HAP-1 (cell line): Measurements from ENCODE around the gene ARF6.
"Not testable (repeated sequence)": the region's sequence is repeated elsewhere in the genome, so short reads cannot be mapped to it uniquely, and the experiment has no call there.

Experiments
- DNase-seq, 2 experiments: peaks; one replicate each; pipeline ENCODE4 v3.0.0-alpha.2; 2016 to 2020; ENCODE audit warnings: low spot score in 2 of 2
- H3K27me3 ChIP-seq: fragments of 250-450 bp; sonication (Bioruptor Pico); 2 replicates; pipeline ENCODE4 v1.5.1; 2020; ENCODE audit warnings: low read depth, mild to moderate bottlenecking, moderate library complexity
- H3K36me3 ChIP-seq: fragments of 250-450 bp; sonication (Bioruptor Pico); replicated peaks from 2 replicates; pipeline ENCODE4 v1.5.1; 2020; ENCODE audit warnings: mild to moderate bottlenecking
- H3K4me1 ChIP-seq: fragments of 250-450 bp; sonication (Bioruptor Pico); 2 replicates; pipeline ENCODE4 v1.5.1; 2020; ENCODE audit warnings: mild to moderate bottlenecking
- H3K4me3 ChIP-seq: fragments of 250-450 bp; sonication (Bioruptor Pico); 2 replicates; pipeline ENCODE4 v1.5.1; 2020; ENCODE audit warnings: mild to moderate bottlenecking, moderate library complexity
- H3K9me3 ChIP-seq: fragments of 250-450 bp; sonication (Bioruptor Pico); 2 replicates; pipeline ENCODE4 v1.5.1; 2020; ENCODE audit warnings: mild to moderate bottlenecking, moderate library complexity
- in situ Hi-C: fragments of 300-500 bp; cut with MboI; formaldehyde crosslinking; loops from 3 replicates; pipeline ENCODE4 v1.14.3; 2020; ENCODE audit warnings: low sequenced_read_pairs, inconsistent platforms, mixed read lengths

ARF6 gene

DNA sequence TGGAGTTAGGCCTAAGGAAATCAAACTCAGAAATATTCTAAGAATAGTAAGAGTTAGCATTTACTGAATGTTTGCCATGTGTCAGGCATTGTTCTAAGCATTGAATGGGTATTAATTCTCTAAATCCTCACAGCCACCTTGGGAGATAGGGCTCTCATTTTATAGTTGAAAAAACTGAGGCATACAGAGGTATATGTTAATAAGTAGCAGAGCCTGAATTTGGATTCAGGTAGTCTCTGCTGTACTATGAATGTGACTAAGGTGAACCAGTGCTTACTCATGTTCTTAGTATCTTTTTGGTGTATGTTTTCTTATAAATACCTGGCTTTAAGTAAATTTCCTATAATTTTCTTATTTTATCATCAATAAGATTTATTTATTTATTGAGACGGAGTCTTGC is 8.1 kb downstream of the ARF6 start:
- no peaks in the 10 kb centered on the region for H3K36me3 ChIP-seq
- H3K4me3 ChIP-seq: no peak overlapping the region
- no peaks in the 10 kb centered on the region for H3K27me3 ChIP-seq
- H3K4me1 ChIP-seq: peaks cover 24% of the 10 kb centered on the region
- H3K9me3 ChIP-seq: no peaks in the 10 kb centered on the region
- no peak for DNase-seq
- in situ Hi-C loops: no loop called here

DNA sequence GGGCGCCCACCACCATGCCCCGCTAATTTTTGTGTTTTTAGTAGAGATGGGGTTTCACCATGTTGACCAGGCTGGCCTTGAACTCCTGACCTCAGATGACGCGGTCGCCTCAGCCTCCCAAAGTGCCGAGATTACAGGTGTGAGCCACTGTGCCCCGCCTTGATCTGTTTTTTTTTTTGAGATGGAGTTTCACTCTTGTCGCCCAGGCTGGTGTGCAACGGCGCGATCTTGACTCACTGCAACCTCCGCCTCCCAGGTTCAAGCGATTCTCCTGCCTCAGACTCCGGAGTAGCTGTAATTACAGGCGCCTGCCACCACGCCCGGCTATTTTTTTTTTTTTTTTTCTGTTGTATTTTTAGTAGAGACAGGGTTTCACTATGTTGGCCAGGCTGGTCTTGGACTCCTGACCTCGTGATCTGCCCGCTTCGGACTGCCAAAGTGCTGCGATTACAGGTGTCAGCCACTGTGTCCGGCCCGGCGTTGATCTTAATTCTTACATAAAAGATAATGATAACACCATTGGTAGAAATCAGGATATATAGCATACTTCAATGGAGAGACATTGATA is 9.9 kb downstream of the ARF6 start:
- H3K27me3 ChIP-seq, in situ Hi-C loops, DNase-seq, H3K9me3 ChIP-seq, H3K4me3 ChIP-seq, H3K36me3 ChIP-seq: not testable (repeated sequence)
- H3K4me1 ChIP-seq: peaks cover 10% of the 10 kb centered on the region; the same call in 1 of the 2 replicates

DNA sequence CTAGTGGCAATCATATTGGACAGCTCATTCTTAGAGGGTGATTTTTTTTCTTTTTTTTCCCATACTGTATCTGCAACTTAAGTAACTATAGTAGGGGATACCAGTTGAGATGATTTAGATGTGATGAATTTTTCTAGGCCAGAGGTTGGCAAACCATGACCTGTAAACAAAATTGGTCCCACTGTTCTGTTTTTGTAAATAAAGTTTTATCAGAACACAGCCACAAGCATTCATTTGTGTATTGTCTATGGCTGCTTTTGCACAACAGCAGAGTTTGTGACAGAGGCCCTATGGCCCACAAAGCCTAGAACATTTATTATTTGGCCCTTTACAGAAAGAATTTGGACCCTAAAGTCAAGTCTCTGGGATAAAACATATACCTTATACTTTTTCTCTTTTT is 11.4 kb downstream of the ARF6 start:
- Histone ChIP-seq H3K4me1 (no peaks in the 10 kb centered on the region), H3K36me3 (no peaks in the 10 kb centered on the region), H3K27me3 (no peaks in the 10 kb centered on the region), H3K9me3 (no peaks in the 10 kb centered on the region), H3K4me3 (no peak overlapping the region)
- no peak for DNase-seq
- in situ Hi-C loops: no loop called here

DNA sequence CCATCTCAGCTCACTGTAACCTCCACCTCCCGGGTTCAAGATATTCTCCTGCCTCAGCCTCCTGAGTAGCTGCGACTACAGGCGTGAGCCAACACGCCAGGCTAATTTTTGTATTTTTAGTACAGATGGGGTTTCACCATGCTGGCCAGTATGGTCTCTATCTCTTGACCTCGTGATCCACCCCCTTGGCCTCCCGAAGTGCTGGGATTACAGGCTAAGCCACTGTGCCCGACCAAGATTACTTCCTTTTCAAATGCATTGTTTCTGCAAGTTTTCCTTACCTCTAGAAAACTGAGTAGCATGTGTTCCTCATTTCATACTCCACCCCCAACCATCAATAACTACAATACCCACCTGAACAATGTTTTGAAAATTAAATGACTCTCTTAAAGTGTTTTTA is 13.1 kb downstream of the ARF6 start:
- H3K4me1 ChIP-seq: no peaks in the 10 kb centered on the region
- H3K9me3 ChIP-seq: no peaks in the 10 kb centered on the region
- DNase-seq: no peak
- no peaks in the 10 kb centered on the region for H3K36me3 ChIP-seq
- in situ Hi-C loops: no loop called here
- no peak overlapping the region for H3K4me3 ChIP-seq
- no peaks in the 10 kb centered on the region for H3K27me3 ChIP-seq

DNA sequence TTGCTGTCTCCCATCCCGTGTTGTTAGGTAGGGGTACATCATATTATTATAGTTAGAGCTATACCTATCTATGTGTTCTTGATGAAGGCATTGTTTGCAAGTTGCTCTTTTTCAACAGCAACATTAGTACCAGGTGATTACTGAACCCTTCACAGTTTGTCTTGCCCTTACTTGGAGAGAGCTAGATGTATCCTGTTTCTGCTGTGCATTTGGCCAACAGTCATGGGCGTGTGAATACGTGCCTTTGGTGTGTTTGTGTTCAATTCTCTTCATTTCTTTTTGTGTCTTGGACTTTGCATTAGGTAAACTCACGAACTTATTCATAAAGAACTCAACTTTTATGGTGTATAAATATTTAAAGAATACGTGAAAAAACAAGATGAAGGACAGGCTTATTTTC is 14.3 kb downstream of the ARF6 start:
- DNase-seq: no peak
- H3K4me1 ChIP-seq: peaks cover 6% of the 10 kb centered on the region
- H3K9me3 ChIP-seq: no peaks in the 10 kb centered on the region
- no peaks in the 10 kb centered on the region for H3K27me3 ChIP-seq
- in situ Hi-C loops: no loop called here
- H3K4me3 ChIP-seq: no peak overlapping the region
- no peaks in the 10 kb centered on the region for H3K36me3 ChIP-seq

DNA sequence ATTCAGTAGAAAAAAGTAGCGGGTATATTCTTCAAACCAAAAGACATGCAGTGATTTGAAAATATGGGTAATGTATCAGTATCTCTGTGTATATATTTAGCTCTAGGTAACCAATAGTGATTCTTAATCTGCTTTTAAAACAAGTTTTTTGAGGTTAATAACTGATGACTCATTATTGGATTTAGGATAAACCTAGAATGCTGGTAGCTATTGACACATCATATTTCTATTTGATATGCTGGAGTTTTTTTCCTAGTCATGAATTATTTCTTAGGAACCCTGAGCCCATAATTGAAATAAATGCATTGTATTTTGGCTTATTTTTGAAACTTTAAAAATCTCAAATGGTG is 15.5 kb downstream of the ARF6 start:
- no peak for DNase-seq
- H3K4me1 ChIP-seq: peaks cover 6% of the 10 kb centered on the region
- H3K4me3 ChIP-seq: no peak overlapping the region
- H3K9me3 ChIP-seq: no peaks in the 10 kb centered on the region
- no peaks in the 10 kb centered on the region for H3K36me3 ChIP-seq
- no peaks in the 10 kb centered on the region for H3K27me3 ChIP-seq
- in situ Hi-C loops: no loop called here

DNA sequence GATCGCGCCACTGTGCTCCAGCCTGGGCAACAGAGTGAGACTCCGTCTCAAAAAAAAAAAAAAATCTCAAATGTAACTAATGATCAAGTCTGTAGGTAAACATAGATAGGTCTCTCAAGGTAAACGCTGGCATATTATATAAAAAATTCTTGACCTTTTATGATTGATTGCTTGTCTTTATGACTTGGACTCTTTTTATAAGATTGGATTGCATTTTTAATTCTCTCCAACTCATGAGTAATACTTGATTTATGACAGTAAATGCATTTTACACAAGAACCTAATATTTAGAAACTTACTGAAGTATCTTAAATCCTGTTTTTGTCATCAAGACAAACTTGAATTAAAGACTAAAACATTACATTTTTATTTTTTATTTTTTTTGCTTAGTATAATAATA is 16.1 kb downstream of the ARF6 start:
- DNase-seq: no peak
- Histone ChIP-seq H3K9me3 (no peaks in the 10 kb centered on the region), H3K27me3 (no peaks in the 10 kb centered on the region), H3K4me1 (peaks cover 6% of the 10 kb centered on the region), H3K4me3 (no peak overlapping the region), H3K36me3 (no peaks in the 10 kb centered on the region)
- in situ Hi-C loops: no loop called here

DNA sequence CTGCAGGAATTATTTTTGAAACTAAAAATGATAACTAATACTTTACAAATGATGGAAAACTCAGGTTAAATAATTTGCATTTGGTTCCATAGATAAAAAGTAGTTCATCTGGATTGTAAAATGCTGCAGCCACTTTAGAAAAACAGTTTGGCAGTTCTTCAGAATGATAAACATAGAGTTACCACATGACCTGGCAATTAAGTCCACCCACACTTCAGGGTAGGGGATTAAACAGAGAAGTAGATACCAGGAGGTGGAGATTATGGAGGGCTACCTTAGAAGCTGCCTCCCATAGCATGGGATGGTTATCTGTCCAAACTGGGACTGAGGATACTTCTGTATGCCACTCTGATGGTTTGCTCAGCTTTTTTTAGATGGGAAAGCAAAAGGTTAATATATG is 22.2 kb downstream of the ARF6 start:
- DNase-seq: no peak
- in situ Hi-C loops: no loop called here
- Histone ChIP-seq H3K27me3 (no peaks in the 10 kb centered on the region), H3K9me3 (no peaks in the 10 kb centered on the region), H3K36me3 (no peaks in the 10 kb centered on the region), H3K4me1 (peaks cover 9% of the 10 kb centered on the region), H3K4me3 (no peak overlapping the region)

DNA sequence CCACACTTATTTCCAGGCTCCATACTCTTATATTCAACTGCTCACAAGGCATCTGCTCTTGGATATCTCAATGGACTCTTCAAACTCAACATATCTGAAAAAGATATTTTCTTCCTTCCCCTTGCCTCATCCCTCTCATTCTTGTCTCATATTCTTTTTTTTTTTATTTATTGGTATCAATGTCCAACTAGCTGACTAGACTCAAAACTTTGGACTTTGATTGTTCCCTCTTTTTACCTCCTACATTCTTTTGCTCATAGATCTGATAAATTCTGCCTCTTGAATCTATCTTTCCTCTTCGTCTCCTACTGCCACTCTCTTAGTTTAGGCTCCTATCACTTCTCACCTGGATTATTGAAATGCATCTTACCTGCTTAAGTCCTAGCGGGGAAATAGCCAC is 25.8 kb downstream of the ARF6 start:
- peaks cover 9% of the 10 kb centered on the region for H3K4me1 ChIP-seq
- DNase-seq: no peak
- no peaks in the 10 kb centered on the region for H3K36me3 ChIP-seq
- no peak overlapping the region for H3K4me3 ChIP-seq
- in situ Hi-C loops: no loop called here
- H3K27me3 ChIP-seq: no peaks in the 10 kb centered on the region
- no peaks in the 10 kb centered on the region for H3K9me3 ChIP-seq

DNA sequence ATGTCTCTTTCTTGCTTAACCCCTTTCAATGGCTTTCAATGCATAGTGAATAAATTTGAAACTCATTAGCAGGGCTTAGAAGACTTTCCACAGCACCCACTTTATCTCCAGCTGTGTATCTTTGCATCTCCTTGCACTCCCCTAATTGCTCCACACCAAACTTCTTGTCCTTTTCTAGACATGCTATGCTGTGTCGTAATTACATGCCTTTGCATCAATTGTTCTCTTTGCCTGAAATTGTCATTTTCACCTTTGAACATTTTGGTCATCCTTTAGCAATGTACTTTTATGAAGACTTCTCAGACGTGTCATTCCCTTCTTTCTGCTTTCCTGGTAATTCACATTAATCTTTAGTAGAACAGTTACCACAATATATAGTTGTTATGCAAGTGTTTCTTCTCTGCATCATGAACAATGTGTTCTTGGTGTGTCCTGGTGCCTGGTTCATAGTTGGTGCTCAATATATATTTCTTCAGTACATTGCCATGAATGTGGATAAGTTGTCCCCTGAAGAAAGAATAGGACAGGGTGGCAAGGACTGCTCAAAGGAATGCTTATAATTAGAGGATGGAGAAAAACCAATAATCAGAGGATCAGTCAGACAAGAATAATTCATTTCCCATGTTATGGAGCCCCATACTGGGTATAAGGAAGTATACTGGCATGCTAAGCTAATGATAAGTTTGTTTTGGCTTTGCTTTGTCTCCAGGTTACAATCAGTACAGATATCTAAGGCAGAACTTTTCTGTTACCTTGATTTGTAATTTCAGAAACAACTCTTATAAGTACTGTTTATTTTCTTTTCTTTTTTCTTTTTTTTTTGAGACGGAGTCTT is 27.2 kb downstream of the ARF6 start:
- Histone ChIP-seq H3K27me3 (no peaks in the 10 kb centered on the region), H3K4me3 (no peak overlapping the region), H3K4me1 (peaks cover 8% of the 10 kb centered on the region), H3K36me3 (no peaks in the 10 kb centered on the region), H3K9me3 (no peaks in the 10 kb centered on the region)
- DNase-seq: no peak
- in situ Hi-C loops: no loop called here

DNA sequence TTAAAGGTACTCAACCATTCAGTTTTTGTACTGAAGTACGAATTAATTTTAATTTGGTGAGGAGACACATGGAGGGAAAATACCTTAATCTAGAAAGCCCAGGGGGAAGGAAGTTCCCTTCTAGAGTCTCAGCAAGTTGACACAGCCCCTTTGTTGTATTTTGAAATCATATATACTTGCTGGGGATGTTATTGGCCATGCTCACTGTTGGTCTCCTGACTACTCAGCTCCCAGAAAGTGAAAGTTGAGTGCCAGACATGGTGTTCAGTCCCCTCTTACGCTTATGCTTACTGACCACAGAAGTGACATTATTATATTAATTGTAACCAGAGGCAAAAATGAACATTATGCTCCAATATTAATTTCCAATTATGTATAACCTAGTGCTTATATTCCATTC is 28.1 kb downstream of the ARF6 start:
- Histone ChIP-seq H3K4me3 (no peak overlapping the region), H3K9me3 (no peaks in the 10 kb centered on the region), H3K27me3 (no peaks in the 10 kb centered on the region), H3K4me1 (peaks cover 6% of the 10 kb centered on the region), H3K36me3 (no peaks in the 10 kb centered on the region)
- no peak for DNase-seq
- in situ Hi-C loops: no loop called here

DNA sequence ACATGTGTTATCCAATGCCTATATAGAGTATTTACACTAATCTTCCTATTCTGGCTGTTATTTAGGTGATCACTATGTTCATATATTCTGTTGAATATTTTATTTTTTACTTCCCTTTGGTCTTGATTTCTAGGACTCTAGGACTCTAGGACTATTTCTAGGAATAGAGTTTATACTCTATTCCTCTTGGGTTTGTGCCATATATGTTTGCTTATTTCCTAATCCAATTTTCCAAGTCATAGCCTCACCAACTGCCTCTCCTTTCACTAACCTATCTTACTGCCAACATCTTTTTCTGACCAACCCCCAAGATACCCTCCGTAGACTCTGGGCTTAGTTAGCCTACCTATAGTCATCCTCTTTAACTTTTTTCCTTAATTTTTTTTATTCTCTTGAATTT is 28.5 kb downstream of the ARF6 start:
- Histone ChIP-seq H3K4me3 (no peak overlapping the region), H3K9me3 (no peaks in the 10 kb centered on the region), H3K36me3 (no peaks in the 10 kb centered on the region), H3K4me1 (peaks cover 6% of the 10 kb centered on the region), H3K27me3 (no peaks in the 10 kb centered on the region)
- in situ Hi-C loops: no loop called here
- DNase-seq: no peak

DNA sequence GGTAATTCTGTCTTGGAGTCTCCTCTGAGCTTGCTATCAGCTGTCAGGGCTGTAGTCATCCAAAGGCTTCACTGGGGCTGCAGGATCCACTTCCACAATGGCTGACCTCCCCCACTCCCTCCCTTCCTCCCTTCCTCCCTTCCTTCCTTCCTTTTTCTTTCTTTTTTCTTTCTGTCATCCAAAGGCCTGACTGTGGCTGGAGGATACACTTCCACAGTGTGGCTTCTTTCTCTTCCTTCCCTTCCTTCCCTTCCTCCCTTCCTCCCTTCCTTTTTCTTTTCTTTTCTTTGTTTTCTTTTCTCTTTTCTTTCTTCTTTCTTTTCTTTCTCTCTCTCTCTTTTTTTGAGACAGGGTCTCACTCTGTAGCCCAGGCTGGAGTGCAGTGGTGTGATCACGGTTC is 30.6 kb downstream of the ARF6 start:
- Histone ChIP-seq H3K9me3 (no peaks in the 10 kb centered on the region), H3K36me3 (no peaks in the 10 kb centered on the region), H3K4me3 (no peak overlapping the region), H3K27me3 (no peaks in the 10 kb centered on the region), H3K4me1 (peaks cover 6% of the 10 kb centered on the region)
- in situ Hi-C loops: no loop called here
- no peak for DNase-seq

DNA sequence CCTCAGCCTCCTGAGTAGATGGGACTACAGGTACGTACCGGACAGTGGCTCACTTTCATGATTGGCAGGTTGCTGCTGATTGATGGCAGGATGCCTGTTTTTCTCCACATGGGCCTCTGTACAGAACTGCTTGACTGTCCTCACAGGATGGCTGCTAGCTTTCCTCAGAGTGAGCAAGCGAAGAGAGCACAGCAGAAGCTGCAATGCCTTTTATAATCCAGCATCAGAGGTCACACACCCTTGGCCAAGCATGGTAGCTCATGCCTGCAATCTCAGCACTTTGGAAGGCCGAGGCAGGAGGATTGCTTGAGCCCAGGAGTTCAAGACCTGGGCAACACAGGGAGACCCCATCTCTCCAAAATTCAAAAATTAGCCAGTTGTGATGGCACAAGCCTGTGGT is 31.0 kb downstream of the ARF6 start:
- no peak overlapping the region for H3K4me3 ChIP-seq
- H3K36me3 ChIP-seq: no peaks in the 10 kb centered on the region
- H3K9me3 ChIP-seq: no peaks in the 10 kb centered on the region
- peaks cover 6% of the 10 kb centered on the region for H3K4me1 ChIP-seq
- H3K27me3 ChIP-seq: no peaks in the 10 kb centered on the region
- in situ Hi-C loops: no loop called here
- no peak for DNase-seq

DNA sequence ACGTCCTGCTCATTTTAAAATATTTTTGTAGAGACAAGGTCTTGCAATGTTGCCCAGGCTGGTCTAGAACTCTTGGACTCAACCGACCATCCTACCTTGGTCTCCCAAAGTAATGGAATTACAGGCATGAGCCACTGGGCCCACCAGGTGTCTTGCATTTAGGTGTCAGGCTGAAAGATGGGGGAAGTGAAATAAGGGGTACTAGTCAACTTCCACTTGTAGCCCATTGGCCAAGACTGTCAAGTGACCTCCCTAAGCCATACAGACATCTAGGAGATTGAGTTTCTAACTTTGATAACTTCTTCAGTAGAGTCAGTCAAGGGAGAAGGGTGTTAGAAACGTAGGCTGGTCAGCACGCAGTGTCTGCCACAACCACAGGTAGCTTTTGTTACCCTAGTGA is 32.0 kb downstream of the ARF6 start:
- in situ Hi-C loops: no loop called here

More for the DNA sequence above, 32.0 kb downstream of the ARF6 start:
- DNase-seq: no peak
- Histone ChIP-seq H3K4me1 (peaks cover 6% of the 10 kb centered on the region), H3K4me3 (no peak overlapping the region), H3K27me3 (no peaks in the 10 kb centered on the region), H3K9me3 (no peaks in the 10 kb centered on the region), H3K36me3 (no peaks in the 10 kb centered on the region)
